IPS DF 6.9 (cell line): ENCODE measurements around the gene TADA1.

ENCODE experiments used
- DNase-seq: peaks from one replicate; pipeline ENCODE4 v3.0.0-alpha.2; 2013; ENCODE audit warnings: low read depth, low spot score
- H3K27ac ChIP-seq: one replicate; pipeline ENCODE4 v1.5.1; 2013; ENCODE audit warnings: low read length, control low read depth
- H3K27me3 ChIP-seq: 2 replicates; pipeline ENCODE4 v1.6.1; 2013; ENCODE audit warnings: mild to moderate bottlenecking, low read length; ENCODE audit not compliant: control insufficient read depth, insufficient read depth
- H3K36me3 ChIP-seq: 2 replicates; pipeline ENCODE4 v1.6.1; 2013; ENCODE audit warnings: low read length; ENCODE audit not compliant: control insufficient read depth, insufficient read depth
- H3K4me1 ChIP-seq: 2 replicates; pipeline ENCODE4 v1.6.1; 2013; ENCODE audit warnings: low read length; ENCODE audit not compliant: control insufficient read depth, insufficient read depth
- H3K4me3 ChIP-seq: 2 replicates; pipeline ENCODE4 v1.5.1; 2013; ENCODE audit warnings: mild to moderate bottlenecking, low read length
- H3K9me3 ChIP-seq: 2 replicates; pipeline ENCODE4 v1.6.1; 2013; ENCODE audit warnings: low read length, inconsistent platforms; ENCODE audit not compliant: control insufficient read depth, insufficient read depth
- WGBS: extraction: QIAGEN DNeasy Blood & Tissue Kit; methylation state at CpG from one replicate; pipeline ENCODE4 v1.1.7; 2013; ENCODE audit warnings: mixed read lengths, missing lambda C conversion rate; ENCODE audit not compliant: insufficient read length, insufficient coverage; 5-methylcytosine and 5-hydroxymethylcytosine counted together

The TADA1 gene

DNA sequence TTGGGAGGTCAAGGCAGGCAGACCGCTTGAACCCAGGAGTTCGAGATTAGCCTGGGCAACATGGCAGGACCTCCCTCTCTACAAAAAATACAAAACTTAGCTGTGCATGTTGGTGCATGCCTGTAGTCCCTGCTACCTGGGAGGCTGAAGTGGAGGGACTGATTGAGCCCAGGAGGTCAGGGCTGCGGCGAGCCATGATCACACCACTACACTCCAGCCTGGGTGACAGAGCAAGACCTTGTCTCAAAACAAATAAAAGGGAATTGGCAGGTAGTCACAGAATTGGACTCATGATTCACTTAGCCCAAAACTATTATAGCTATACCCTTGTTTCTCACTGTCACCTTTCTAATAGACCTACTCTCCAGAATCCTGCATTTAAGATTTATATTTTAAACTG is 5.5 kb downstream of the TADA1 start:
- H3K9me3 ChIP-seq: no peaks in the 10 kb centered on the region; the same call in 1 of the 2 replicates
- no peak for DNase-seq

DNA sequence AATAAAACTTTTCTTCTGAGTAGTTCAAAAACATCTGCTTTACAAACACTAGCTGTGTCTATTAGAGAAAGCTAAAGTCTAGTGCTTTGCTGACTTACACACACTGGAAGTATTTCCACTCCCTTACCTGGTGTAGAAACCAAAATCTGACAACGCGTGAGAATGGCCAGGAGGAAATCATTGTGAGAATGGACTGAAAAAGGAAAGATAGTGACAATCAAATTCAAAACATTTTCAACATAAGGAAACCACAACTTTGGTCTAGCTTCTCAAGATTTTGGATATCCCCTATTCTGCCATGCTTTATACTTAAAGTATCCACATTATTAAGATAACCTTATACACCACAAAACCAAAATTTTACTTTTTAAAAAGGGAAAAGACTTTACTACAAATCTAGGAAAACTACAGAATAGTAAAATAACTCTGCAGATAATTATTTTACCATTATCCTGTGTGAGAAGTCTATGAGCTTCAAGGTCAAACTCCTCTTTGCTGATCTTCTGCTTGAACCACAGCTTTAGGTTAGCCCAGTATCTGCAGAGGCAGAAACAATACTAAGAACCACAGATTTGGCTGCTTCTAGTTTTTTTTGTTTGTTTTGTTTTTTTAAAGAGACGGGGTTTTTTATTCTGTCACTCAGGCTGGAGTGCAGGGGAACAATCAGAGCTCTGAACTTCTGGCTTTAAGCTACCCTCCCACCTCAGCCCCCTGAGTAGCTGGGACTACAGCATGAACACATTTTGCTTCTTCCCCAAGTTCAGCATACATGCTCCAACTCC is 6.6 kb downstream of the TADA1 start:
- no peak for DNase-seq
- Histone ChIP-seq H3K4me3 (no peak overlapping the region), H3K36me3 (peaks cover 4% of the 10 kb centered on the region; the same call in 1 of the 2 replicates), H3K27ac (no peak overlapping the region), H3K4me1 (peaks cover 3% of the 10 kb centered on the region; the same call in 1 of the 2 replicates), H3K9me3 (no peaks in the 10 kb centered on the region; the same call in 1 of the 2 replicates), H3K27me3 (no peaks in the 10 kb centered on the region)
- WGBS: no CpG with 5 or more reads among the region's 3 CpGs

More for the DNA sequence above, 5.5 kb downstream of the TADA1 start:
- no CpG with 5 or more reads among the region's 4 CpGs for WGBS
- H3K4me1 ChIP-seq: peaks cover 3% of the 10 kb centered on the region; the same call in 1 of the 2 replicates
- H3K4me3 ChIP-seq: no peak overlapping the region
- H3K36me3 ChIP-seq: peaks cover 4% of the 10 kb centered on the region; the same call in 1 of the 2 replicates
- H3K27me3 ChIP-seq: no peaks in the 10 kb centered on the region
- H3K27ac ChIP-seq: no peak overlapping the region

DNA sequence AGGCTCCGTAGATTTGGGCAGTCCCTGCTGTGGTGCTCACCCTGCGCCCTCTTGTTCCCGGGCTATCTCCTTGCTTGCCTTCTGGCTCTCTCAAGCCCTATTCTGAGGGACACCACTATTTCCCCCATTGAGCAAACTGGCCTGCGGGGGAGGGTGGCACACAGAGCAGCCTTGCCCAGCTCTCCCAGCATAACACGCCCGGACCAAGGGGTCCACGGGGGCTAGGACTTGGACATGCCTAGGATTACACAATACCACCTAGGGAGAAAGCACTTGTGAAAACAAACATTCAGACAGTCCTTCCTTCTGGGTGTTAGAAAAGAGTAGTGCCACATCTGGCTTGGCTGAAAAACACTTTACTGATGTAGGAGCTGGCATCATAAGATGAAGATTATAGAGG is 7.4 kb downstream of the TADA1 start:
- peaks cover 3% of the 10 kb centered on the region; the same call in 1 of the 2 replicates for H3K4me1 ChIP-seq
- H3K4me3 ChIP-seq: no peak overlapping the region
- H3K9me3 ChIP-seq: no peaks in the 10 kb centered on the region; the same call in 1 of the 2 replicates
- DNase-seq: no peak
- H3K36me3 ChIP-seq: peaks cover 4% of the 10 kb centered on the region; the same call in 1 of the 2 replicates
- no peak overlapping the region for H3K27ac ChIP-seq
- no peaks in the 10 kb centered on the region for H3K27me3 ChIP-seq
- no CpG with 5 or more reads among the region's 7 CpGs for WGBS

- no peak overlapping the region for H3K4me3 ChIP-seq
- H3K36me3 ChIP-seq: peaks cover 8% of the 10 kb centered on the region; the same call in 1 of the 2 replicates
- H3K27me3 ChIP-seq: no peaks in the 10 kb centered on the region
- no CpG with 5 or more reads among the region's 5 CpGs for WGBS
- no peak for DNase-seq
- peaks cover 5% of the 10 kb centered on the region; the same call in 1 of the 2 replicates for H3K4me1 ChIP-seq
- no peaks in the 10 kb centered on the region for H3K9me3 ChIP-seq
- no peak overlapping the region for H3K27ac ChIP-seq
Observed at GRCh38 chr1:166865926-166866325, 10.1 kb downstream of the TADA1 start.

DNA sequence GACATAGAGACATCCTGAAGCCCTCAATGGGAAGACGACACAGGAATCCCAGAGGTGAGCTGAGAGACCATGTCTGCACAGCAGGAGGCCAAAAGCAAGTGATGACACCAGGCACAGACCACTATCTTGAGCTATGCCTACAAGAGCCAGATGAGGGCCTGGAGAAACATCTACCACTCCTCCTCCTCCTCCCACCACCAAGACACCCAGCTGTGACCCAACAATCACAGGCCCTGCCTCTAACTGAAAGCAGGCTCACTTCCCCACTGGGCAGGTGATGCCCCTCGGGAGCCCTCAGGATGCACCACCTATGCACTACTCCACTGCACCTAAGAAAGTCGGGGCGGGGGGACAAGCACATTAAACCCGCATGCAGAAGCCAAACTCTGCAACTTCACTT is 16.5 kb downstream of the TADA1 start:
- peaks cover 7% of the 10 kb centered on the region; the same call in 1 of the 2 replicates for H3K36me3 ChIP-seq
- no peak overlapping the region for H3K4me3 ChIP-seq
- peaks cover 4% of the 10 kb centered on the region; the same call in 1 of the 2 replicates for H3K4me1 ChIP-seq
- no CpG with 5 or more reads among the region's 5 CpGs for WGBS
- no peak overlapping the region for H3K27ac ChIP-seq
- H3K27me3 ChIP-seq: no peaks in the 10 kb centered on the region
- no peak for DNase-seq
- no peaks in the 10 kb centered on the region for H3K9me3 ChIP-seq

DNA sequence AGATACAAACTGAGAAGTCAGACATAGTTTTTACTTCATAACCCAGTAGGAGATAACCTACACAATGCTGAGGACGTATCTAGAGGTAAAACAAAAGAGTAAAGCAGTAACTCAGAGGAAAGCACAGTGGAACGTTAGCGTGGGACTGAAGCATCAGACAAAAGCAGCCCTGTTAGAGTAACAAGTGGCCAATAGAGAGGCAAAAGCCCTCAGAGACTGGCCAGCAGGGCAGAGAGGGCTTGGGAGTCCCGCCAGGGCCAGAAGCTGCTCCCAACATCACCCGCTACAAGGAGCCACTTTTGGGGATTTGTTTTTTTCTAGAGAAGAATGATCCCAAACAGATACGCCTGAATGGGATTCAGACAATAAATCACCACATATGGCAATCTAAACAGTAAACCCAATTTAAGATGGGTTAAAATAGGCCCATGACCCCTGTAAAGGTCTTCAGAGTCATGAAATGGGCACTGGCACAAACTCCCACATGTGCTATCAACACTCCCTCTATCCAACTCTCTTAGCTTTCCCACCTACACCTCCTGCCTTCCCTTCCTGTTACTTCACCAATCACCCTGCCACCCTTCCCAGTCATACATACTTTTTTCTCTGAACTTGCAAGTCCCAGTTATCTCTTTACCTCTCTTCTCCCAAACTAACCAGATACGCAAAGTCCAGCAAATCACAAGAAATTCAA is 17.2 kb downstream of the TADA1 start:
- no CpG with 5 or more reads among the region's 7 CpGs for WGBS
- H3K4me3 ChIP-seq: no peak overlapping the region
- peaks cover 4% of the 10 kb centered on the region; the same call in 1 of the 2 replicates for H3K4me1 ChIP-seq
- H3K27me3 ChIP-seq: no peaks in the 10 kb centered on the region
- H3K27ac ChIP-seq: no peak overlapping the region
- no peak for DNase-seq
- H3K9me3 ChIP-seq: no peaks in the 10 kb centered on the region
- H3K36me3 ChIP-seq: peaks cover 7% of the 10 kb centered on the region; the same call in 1 of the 2 replicates

- H3K4me3 ChIP-seq: no peak overlapping the region
- DNase-seq: no peak
- no peak overlapping the region for H3K27ac ChIP-seq
- WGBS: no CpG with 5 or more reads among the region's 3 CpGs
- H3K4me1 ChIP-seq: peaks cover 4% of the 10 kb centered on the region; the same call in 1 of the 2 replicates
- H3K27me3 ChIP-seq: no peaks in the 10 kb centered on the region
- H3K36me3 ChIP-seq: peaks cover 7% of the 10 kb centered on the region; the same call in 1 of the 2 replicates
- no peaks in the 10 kb centered on the region for H3K9me3 ChIP-seq
Observed at GRCh38 chr1:166857995-166858394, 18.1 kb downstream of the TADA1 start.

- H3K36me3 ChIP-seq: peaks cover 7% of the 10 kb centered on the region; the same call in 1 of the 2 replicates
- no peaks in the 10 kb centered on the region for H3K27me3 ChIP-seq
- H3K9me3 ChIP-seq: no peaks in the 10 kb centered on the region
- WGBS: no CpG with 5 or more reads among the region's 3 CpGs
- no peak for DNase-seq
- H3K4me3 ChIP-seq: no peak overlapping the region
- H3K27ac ChIP-seq: no peak overlapping the region
- peaks cover 2% of the 10 kb centered on the region; the same call in 1 of the 2 replicates for H3K4me1 ChIP-seq
Observed at GRCh38 chr1:166855558-166855957, 20.5 kb downstream of the TADA1 start.

- Histone ChIP-seq H3K36me3 (peaks cover 23% of the 10 kb centered on the region), H3K9me3 (no peaks in the 10 kb centered on the region), H3K4me1 (no peaks in the 10 kb centered on the region), H3K27me3 (no peaks in the 10 kb centered on the region), H3K27ac (no peak overlapping the region), H3K4me3 (no peak overlapping the region)
- DNase-seq: no peak
- no CpG with 5 or more reads among the region's 1 CpG for WGBS
Observed at GRCh38 chr1:166852918-166853317, 23.1 kb downstream of the TADA1 start.

- H3K27me3 ChIP-seq: no peaks in the 10 kb centered on the region
- H3K9me3 ChIP-seq: no peaks in the 10 kb centered on the region
- peaks cover 41% of the 10 kb centered on the region for H3K36me3 ChIP-seq
- no peaks in the 10 kb centered on the region for H3K4me1 ChIP-seq
- H3K27ac ChIP-seq: no peak overlapping the region
- no CpG with 5 or more reads among the region's 20 CpGs for WGBS
- H3K4me3 ChIP-seq: no peak overlapping the region
- DNase-seq: no peak
Observed at GRCh38 chr1:166849135-166849534, 26.9 kb downstream of the TADA1 start.
